Calu3 (cell line): ENCODE results near the gene USP48. TPM values are rescaled to one million over a fixed set of nuclear protein-coding genes. Genes with fewer than 3 reads are reported as not detected.

Experiments used
- BruUV-seq: library from RNA; stranded (reverse); fragments of 400-500 nt; replicated peaks from 2 replicates; lab custom pipeline; 2021; lab: Mats Ljungman, UMichigan
- CTCF ChIA-PET: fragments of 300-600 bp; sonication (Branson Sonifier 250); formaldehyde crosslinking; loops from one replicate; lab custom pipeline; 2022; ENCODE audit warnings: antibody characterized with exemption; lab: Charles Lee
- DNase-seq: peaks from one replicate; pipeline ENCODE4 v3.0.0; 2022
- H3K27ac Mint-ChIP-seq: one replicate; pipeline ENCODE4 v1.8.0; 2022; ENCODE audit warnings: mixed read lengths; ENCODE audit not compliant: unreplicated experiment
- H3K27me3 Mint-ChIP-seq: one replicate; pipeline ENCODE4 v1.8.0; 2022; ENCODE audit warnings: mixed read lengths; ENCODE audit not compliant: unreplicated experiment
- H3K36me3 Mint-ChIP-seq: one replicate; pipeline ENCODE4 v1.8.0; 2022; ENCODE audit warnings: mild to moderate bottlenecking, moderate library complexity, mixed read lengths; ENCODE audit not compliant: insufficient read depth, unreplicated experiment
- H3K4me1 Mint-ChIP-seq: one replicate; pipeline ENCODE4 v1.8.0; 2022; ENCODE audit warnings: mild to moderate bottlenecking, low read depth, mixed read lengths; ENCODE audit not compliant: unreplicated experiment
- H3K4me3 Mint-ChIP-seq: one replicate; pipeline ENCODE4 v1.8.0; 2022; ENCODE audit warnings: mild to moderate bottlenecking, low read depth, moderate library complexity, mixed read lengths; ENCODE audit not compliant: unreplicated experiment
- H3K9me3 Mint-ChIP-seq: one replicate; pipeline ENCODE4 v1.8.0; 2022; ENCODE audit warnings: low read depth, mixed read lengths; ENCODE audit not compliant: unreplicated experiment
- intact Hi-C: fragments of 100-400 bp; cut with micrococcal nuclease; formaldehyde crosslinking; loops from one replicate; pipeline ENCODE4 v1.10.0; 2022; ENCODE audit not compliant: unreplicated experiment
- total RNA-seq: library from RNA; stranded (reverse); gene quantifications from 2 replicates; pipeline ENCODE4 v1.2.3, GENCODE V29; 2022
- TF ChIP-seq, protein P1 (sequence below): fragments of 200-600 bp; IDR thresholded peaks from one replicate; pipeline ENCODE4 v1.8.0; 2022; ENCODE audit warnings: antibody characterized with exemption; ENCODE audit not compliant: unreplicated experiment

Gene USP48
- total RNA-seq, 1 experiment from 2014 or later: 56.6 TPM

GRCh38 chr1:21687081-21687529, 95.8 kb downstream of the USP48 start:
- no TSS peak for BruUV-seq
- no peaks in the 10 kb centered on the region for H3K27me3 Mint-ChIP-seq
- no peak overlapping the region for H3K27ac Mint-ChIP-seq
- TF ChIP-seq, protein P1, sequence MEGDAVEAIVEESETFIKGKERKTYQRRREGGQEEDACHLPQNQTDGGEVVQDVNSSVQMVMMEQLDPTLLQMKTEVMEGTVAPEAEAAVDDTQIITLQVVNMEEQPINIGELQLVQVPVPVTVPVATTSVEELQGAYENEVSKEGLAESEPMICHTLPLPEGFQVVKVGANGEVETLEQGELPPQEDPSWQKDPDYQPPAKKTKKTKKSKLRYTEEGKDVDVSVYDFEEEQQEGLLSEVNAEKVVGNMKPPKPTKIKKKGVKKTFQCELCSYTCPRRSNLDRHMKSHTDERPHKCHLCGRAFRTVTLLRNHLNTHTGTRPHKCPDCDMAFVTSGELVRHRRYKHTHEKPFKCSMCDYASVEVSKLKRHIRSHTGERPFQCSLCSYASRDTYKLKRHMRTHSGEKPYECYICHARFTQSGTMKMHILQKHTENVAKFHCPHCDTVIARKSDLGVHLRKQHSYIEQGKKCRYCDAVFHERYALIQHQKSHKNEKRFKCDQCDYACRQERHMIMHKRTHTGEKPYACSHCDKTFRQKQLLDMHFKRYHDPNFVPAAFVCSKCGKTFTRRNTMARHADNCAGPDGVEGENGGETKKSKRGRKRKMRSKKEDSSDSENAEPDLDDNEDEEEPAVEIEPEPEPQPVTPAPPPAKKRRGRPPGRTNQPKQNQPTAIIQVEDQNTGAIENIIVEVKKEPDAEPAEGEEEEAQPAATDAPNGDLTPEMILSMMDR: no peak
- H3K4me3 Mint-ChIP-seq: no peak overlapping the region
- H3K9me3 Mint-ChIP-seq: no peaks in the 10 kb centered on the region
- H3K4me1 Mint-ChIP-seq: no peaks in the 10 kb centered on the region
- peaks cover 33% of the 10 kb centered on the region for H3K36me3 Mint-ChIP-seq
- CTCF ChIA-PET: no interaction called here
- no peak for DNase-seq
- intact Hi-C loops: no loop called here

DNA sequence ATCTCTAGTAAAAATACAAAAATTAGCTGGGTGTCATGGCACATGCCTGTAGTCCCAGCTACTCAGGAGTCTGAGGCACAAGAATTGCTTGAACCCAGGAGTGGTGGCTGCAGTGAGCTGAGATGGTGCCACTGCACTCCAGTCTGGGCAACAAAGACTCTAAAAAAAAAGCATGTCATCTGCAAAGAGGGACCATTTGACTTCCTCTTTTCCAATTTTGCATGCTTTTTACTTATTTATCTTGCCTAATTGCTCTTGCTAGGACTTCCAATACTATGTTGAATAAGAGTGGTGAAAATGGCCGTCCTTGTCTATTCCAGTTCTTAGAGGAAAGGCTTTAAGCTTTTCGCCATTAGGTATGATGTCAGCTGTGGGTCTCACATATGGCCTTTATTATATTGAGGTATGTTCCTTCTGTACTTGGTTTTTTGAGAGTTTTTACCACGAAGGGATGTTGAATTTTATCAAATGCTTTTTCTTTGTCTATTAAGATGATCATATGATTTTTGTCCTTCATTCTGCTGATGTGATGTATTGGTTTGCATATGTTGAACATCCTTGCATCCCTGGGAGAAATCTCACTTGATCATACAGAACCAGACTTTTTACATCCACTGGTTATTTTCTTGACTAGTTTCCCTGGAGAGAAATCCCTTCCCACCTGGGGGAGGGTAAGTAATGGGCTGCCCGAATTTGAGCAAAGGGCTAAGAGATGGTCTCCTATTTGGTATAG, 96.8 kb downstream of the USP48 start:
- intact Hi-C loops: no loop called here
- Mint-ChIP-seq H3K4me3 (no peak overlapping the region), H3K27me3 (no peaks in the 10 kb centered on the region), H3K36me3 (peaks cover 33% of the 10 kb centered on the region), H3K27ac (no peak overlapping the region), H3K9me3 (no peaks in the 10 kb centered on the region), H3K4me1 (no peaks in the 10 kb centered on the region)
- TF ChIP-seq, protein P1: no peak
- no peak for DNase-seq
- CTCF ChIA-PET: no interaction called here
- no TSS peak for BruUV-seq

DNA sequence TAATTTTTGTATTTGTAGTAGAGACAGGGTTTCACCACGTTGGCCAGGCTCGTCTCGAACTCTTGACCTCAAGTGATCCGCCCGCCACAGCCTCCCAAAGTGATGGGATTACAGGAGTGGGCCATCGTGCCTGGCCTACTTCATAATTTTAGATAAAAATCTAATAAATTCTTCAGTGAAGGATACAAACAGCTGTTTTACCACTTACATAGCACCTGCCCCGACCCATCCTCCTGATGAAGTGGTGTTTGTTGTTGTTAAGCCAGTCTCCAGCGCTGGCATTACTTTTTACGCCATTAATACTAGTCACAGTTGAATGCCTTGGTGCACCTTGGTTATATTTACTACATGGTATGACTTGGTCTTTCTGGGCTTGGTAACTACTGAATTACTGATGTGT, 101.5 kb downstream of the USP48 start:
- intact Hi-C loops: no loop called here
- TF ChIP-seq, protein P1: no peak

DNA sequence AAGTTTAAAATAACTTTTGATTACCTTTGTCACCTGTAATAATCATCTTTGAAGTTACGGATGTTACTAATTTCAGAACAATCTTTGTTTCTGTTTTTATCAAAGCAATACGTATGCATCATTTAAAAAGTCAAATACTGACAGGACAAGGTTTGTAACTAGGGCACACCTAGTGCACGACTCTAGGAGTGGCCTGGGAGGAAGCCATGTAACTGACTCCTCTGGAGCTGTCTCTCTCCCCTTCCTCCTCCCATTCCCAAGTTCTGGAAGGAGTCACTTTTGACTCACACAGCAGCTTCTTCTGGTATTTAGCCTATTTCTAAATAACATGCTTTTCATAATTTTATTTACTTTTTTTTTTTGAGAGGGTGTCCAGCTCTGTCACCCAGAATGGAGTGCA, 102.0 kb downstream of the USP48 start:
- no peaks in the 10 kb centered on the region for H3K27me3 Mint-ChIP-seq
- BruUV-seq: no TSS peak
- H3K4me1 Mint-ChIP-seq: no peaks in the 10 kb centered on the region
- CTCF ChIA-PET: interaction anchor here (0.6 kb wide), 1 partner anchor 12 kb away, joined by 3 read pairs; no protein-coding TSS in a partner anchor
- intact Hi-C loops: no loop called here
- H3K4me3 Mint-ChIP-seq: no peak overlapping the region
- no peak for DNase-seq
- H3K27ac Mint-ChIP-seq: no peak overlapping the region
- peaks cover 5% of the 10 kb centered on the region for H3K36me3 Mint-ChIP-seq
- no peaks in the 10 kb centered on the region for H3K9me3 Mint-ChIP-seq
- TF ChIP-seq, protein P1: no peak

More for the DNA sequence above, 101.5 kb downstream of the USP48 start:
- Mint-ChIP-seq H3K36me3 (peaks cover 5% of the 10 kb centered on the region), H3K9me3 (no peaks in the 10 kb centered on the region), H3K4me3 (no peak overlapping the region), H3K4me1 (no peaks in the 10 kb centered on the region), H3K27ac (no peak overlapping the region), H3K27me3 (no peaks in the 10 kb centered on the region)
- CTCF ChIA-PET: interaction anchor here (0.6 kb wide), 1 partner anchor 12 kb away, joined by 3 read pairs; no protein-coding TSS in a partner anchor
- DNase-seq: no peak
- BruUV-seq: no TSS peak
